Mesothelial cell of epicardium (in vitro differentiated cells): ENCODE data around the gene PCDHB13. TPM values are rescaled to one million over a fixed set of nuclear protein-coding genes. Genes with fewer than 3 reads are reported as not detected.
"Not testable (repeated sequence)": the region's sequence is repeated elsewhere in the genome, so short reads cannot be mapped to it uniquely, and the experiment has no call there.

Experiments
- DNase-seq, 2 experiments: peaks; one replicate each; pipeline ENCODE4 v3.0.0; 2021; ENCODE audit warnings: low spot score in 2 of 2; ENCODE audit not compliant: unreplicated experiment in 2 of 2
- H3K27ac Mint-ChIP-seq: 2 replicates; pipeline ENCODE4 v1.8.0; 2021; ENCODE audit warnings: mixed read lengths
- H3K27me3 Mint-ChIP-seq: 2 replicates; pipeline ENCODE4 v1.8.0; 2021; ENCODE audit warnings: low read depth, mixed read lengths
- H3K36me3 Mint-ChIP-seq: 2 replicates; pipeline ENCODE4 v1.8.0; 2021; ENCODE audit warnings: mixed read lengths
- H3K4me1 Mint-ChIP-seq: 2 replicates; pipeline ENCODE4 v1.8.0; 2021; ENCODE audit warnings: mixed read lengths
- H3K4me3 Mint-ChIP-seq: 2 replicates; pipeline ENCODE4 v1.8.0; 2021; ENCODE audit warnings: mild to moderate bottlenecking, moderate library complexity, mixed read lengths
- H3K9me3 Mint-ChIP-seq: 2 replicates; pipeline ENCODE4 v1.8.0; 2021; ENCODE audit warnings: mixed read lengths
- CTCF ChIP-seq: fragments of 200-600 bp; sonication (generic); IDR thresholded peaks from one replicate; pipeline ENCODE4 v1.5.0; 2021; ENCODE audit warnings: antibody characterized with exemption; ENCODE audit not compliant: unreplicated experiment
- total RNA-seq: library from RNA; stranded (reverse); gene quantifications from 3 replicates; pipeline ENCODE4 v1.2.1, GENCODE V29; 2021

PCDHB13 gene
- total RNA-seq, 1 donor from 2014 or later: 8.0 TPM

DNA sequence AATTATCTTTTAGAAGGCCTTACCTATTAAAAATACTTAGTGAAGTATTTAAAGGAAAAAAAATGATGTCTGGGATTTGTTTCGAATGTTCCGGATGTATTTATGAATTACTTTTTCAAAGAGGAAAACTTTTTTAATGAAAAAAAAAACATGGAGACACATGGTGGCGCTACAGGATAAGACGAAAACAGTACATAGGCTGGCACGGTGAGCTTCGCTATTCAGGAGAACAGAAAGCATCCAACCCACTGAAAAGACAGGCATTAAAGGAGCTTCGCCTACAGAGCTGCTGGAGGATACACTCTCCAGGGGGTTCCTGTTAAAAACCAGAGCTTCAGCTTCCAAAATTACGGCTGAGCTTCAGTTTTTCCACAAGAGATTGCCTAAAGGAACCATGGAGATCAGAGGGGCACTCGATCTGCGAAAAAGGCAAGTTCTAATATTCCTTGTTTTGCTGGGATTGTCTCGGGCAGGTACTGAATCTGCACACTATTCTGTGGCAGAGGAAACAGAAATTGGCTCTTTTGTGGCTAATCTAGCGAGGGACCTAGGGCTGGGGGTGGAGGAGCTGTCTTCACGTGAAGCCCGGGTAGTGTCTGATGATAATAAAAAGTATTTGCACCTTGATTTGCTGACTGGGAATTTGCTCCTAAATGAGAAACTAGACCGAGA, 9.5 kb downstream of the PCDHB13 start, which contains the start of gene PCDHB14:
PCDHB14 (plus strand) TSS at position 232 of the 672 bp plus-strand sequence; CDS start at position 395, 163 bp downstream.
- H3K27ac Mint-ChIP-seq: no peak within 1 kb of the TSS
- peaks cover 69% of the 10 kb centered on the region for H3K9me3 Mint-ChIP-seq
- TF ChIP-seq CTCF: no peak
- peak within 1 kb of the TSS; percentile 53 for H3K4me3 Mint-ChIP-seq
- no peaks in the 10 kb centered on the region for H3K4me1 Mint-ChIP-seq
- no peaks in the 10 kb centered on the region for H3K27me3 Mint-ChIP-seq
- DNase-seq: no peak
- H3K36me3 Mint-ChIP-seq: peaks cover 60% of the 10 kb centered on the region

DNA sequence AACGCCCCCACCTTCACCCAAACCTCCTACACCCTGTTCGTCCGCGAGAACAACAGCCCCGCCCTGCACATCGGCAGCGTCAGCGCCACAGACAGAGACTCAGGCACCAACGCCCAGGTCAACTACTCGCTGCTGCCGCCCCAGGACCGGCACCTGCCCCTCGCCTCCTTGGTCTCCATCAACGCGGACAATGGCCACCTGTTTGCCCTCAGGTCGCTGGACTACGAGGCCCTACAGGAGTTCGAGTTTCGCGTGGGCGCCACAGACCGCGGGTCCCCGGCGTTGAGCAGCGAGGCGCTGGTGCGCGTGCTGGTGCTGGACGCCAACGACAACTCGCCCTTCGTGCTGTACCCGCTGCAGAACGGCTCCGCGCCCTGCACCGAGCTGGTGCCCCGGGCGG, 11.1 kb downstream of the PCDHB13 start:
- H3K27ac Mint-ChIP-seq, H3K4me3 Mint-ChIP-seq, H3K4me1 Mint-ChIP-seq, DNase-seq, H3K27me3 Mint-ChIP-seq: not testable (repeated sequence)
- H3K9me3 Mint-ChIP-seq: peaks cover 62% of the 10 kb centered on the region
- H3K36me3 Mint-ChIP-seq: peaks cover 47% of the 10 kb centered on the region

DNA sequence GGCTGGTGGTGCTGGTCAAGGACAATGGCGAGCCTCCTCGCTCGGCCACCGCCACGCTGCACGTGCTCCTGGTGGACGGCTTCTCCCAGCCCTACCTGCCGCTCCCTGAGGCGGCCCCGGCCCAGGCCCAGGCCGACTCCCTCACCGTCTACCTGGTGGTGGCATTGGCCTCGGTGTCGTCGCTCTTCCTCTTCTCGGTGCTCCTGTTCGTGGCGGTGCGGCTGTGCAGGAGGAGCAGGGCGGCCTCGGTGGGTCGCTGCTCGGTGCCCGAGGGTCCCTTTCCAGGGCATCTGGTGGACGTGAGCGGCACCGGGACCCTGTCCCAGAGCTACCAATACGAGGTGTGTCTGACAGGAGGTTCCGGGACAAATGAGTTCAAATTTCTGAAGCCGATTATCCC, 11.7 kb downstream of the PCDHB13 start:
- H3K9me3 Mint-ChIP-seq: peaks cover 60% of the 10 kb centered on the region
- H3K27ac Mint-ChIP-seq, H3K27me3 Mint-ChIP-seq, DNase-seq, H3K4me3 Mint-ChIP-seq, H3K4me1 Mint-ChIP-seq: not testable (repeated sequence)
- H3K36me3 Mint-ChIP-seq: peaks cover 41% of the 10 kb centered on the region

DNA sequence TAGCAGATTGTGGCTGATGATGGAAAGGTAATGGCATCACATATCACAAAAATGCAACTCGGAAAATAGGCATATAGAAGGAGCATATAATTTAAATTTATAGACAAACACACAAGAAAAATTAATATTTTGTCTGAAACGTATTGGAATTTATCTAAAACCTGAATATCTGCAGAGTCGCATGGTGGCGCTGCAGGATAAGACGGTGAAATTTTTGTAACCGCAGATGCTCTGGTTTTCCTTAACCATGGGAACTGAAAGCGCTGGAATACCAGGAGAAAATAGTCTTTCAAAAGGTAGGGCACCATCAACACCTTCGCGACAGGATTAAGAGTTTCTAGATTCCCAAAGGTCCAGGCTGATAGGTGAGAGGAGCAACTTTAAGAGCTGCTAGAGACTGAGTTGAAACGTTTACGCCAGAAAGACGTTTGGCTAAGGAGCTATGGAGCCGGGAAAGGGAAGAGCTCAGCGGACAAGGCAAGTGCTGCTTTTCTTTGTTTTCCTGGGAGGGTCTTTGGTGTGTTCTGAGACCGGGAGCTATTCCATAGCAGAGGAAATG, 20.5 kb downstream of the PCDHB13 start:
- H3K36me3 Mint-ChIP-seq: peaks cover 38% of the 10 kb centered on the region
- no peak overlapping the region for H3K4me3 Mint-ChIP-seq
- TF ChIP-seq CTCF: no peak
- no peaks in the 10 kb centered on the region for H3K27me3 Mint-ChIP-seq
- H3K9me3 Mint-ChIP-seq: peaks cover 59% of the 10 kb centered on the region
- H3K27ac Mint-ChIP-seq: no peak overlapping the region
- DNase-seq: no peak
- H3K4me1 Mint-ChIP-seq: no peaks in the 10 kb centered on the region

DNA sequence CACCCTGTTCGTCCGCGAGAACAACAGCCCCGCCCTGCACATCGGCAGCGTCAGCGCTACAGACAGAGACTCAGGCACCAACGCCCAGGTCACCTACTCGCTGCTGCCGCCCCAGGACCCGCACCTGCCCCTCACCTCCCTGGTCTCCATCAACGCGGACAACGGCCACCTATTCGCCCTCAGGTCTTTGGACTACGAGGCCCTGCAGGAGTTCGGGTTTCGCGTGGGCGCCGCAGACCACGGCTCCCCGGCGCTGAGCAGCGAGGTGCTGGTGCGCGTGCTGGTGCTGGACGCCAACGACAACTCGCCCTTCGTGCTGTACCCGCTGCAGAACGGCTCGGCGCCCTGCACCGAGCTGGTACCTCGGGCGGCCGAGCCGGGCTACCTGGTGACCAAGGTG, 22.2 kb downstream of the PCDHB13 start:
- H3K36me3 Mint-ChIP-seq: peaks cover 55% of the 10 kb centered on the region
- H3K27ac Mint-ChIP-seq, H3K4me3 Mint-ChIP-seq, H3K27me3 Mint-ChIP-seq, DNase-seq, H3K4me1 Mint-ChIP-seq: not testable (repeated sequence)
- peaks cover 70% of the 10 kb centered on the region for H3K9me3 Mint-ChIP-seq

DNA sequence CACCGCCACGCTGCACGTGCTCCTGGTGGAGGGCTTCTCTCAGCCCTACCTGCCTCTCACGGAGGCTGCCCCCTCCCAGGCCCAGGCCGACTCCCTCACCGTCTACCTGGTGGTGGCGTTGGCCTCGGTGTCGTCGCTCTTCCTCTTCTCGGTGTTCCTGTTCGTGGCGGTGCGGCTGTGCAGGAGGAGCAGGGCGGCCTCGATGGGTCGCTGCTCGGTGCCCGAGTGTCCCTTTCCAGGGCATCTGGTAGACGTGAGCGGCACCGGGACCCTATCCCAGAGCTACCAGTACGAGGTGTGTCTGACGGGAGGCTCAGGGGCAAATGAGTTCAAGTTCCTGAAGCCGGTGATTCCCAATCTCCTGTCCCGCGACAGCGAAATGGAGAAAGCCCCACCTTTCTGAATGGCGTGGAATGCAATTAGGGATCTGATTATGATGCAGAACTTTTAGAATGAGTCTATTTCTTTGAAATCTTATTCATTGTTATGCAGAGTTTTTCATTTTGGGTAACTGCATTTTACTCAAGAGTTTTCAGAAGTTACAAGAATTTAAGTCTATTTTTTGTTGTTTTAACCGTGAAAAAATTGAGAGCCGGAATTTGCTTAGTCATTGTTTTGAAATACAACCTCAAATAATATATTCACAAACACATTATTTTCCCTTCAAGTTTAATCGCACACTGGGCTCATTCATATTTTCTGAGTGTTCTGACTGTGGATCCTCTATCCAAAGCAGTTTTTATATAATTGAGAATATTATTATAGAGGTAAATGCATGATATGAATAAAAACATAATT, 23.0 kb downstream of the PCDHB13 start:
- no peaks in the 10 kb centered on the region for H3K4me1 Mint-ChIP-seq
- H3K27ac Mint-ChIP-seq: no peak overlapping the region
- no peak for DNase-seq
- peaks cover 54% of the 10 kb centered on the region for H3K36me3 Mint-ChIP-seq
- H3K27me3 Mint-ChIP-seq: no peaks in the 10 kb centered on the region
- peaks cover 65% of the 10 kb centered on the region for H3K9me3 Mint-ChIP-seq
- no peak overlapping the region for H3K4me3 Mint-ChIP-seq
- no peak for TF ChIP-seq CTCF

DNA sequence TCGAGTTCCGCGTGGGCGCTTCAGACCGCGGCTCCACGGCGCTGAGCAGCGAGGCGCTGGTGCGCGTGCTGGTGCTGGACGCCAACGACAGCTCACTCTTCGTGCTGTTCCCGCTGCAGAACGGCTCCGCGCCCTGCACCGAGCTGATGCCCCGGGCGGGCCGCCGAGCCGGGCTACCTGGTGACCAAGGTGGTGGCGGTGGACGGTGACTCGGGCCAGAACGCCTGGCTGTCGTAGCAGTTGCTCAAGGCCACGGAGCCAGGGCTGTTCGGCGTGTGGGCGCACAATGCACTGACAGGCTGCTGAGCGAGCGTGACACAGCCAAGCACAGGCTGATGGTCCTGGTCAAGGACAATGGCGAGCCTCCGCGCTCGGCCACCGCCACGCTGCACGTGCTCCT, 27.8 kb downstream of the PCDHB13 start:
- no peak for TF ChIP-seq CTCF
- Mint-ChIP-seq H3K36me3 (peaks cover 61% of the 10 kb centered on the region), H3K4me1 (no peaks in the 10 kb centered on the region), H3K4me3 (no peak overlapping the region), H3K27me3 (no peaks in the 10 kb centered on the region), H3K27ac (no peak overlapping the region), H3K9me3 (peaks cover 69% of the 10 kb centered on the region)
- no peak for DNase-seq
